ENCODE measurements around the gene CSTPP1.

GRCh38 chr11:46977038-46977813 lies 40.7 kb downstream of the CSTPP1 start:
- no peak for TF ChIP-seq CTCF (IDR thresholded peaks at IDR 0.05)
- no peak for TF ChIP-seq POLR2A (IDR thresholded peaks at IDR 0.05)
- no peak for TF ChIP-seq POLR2AphosphoS5 (IDR thresholded peaks at IDR 0.05)
- no peak for TF ChIP-seq EP300 (IDR thresholded peaks at IDR 0.05)

Data from gastroesophageal sphincter (tissue), 3 donors.